Activated T-cell treated with anti-CD3 and anti-CD28 coated beads, Interleukin-2, amount 50 U/mL, for 4 hours (primary cell): Measurements from ENCODE around the gene ZG16B. TPM values are rescaled to one million over a fixed set of nuclear protein-coding genes. Genes with fewer than 3 reads are reported as not detected.

Experiments
- ATAC-seq, 2 donors: fragments of 200-7000 bp; cut with Tn5 transposase; one replicate each; pipeline ENCODE4 v1.10.0; 2021
- DNase-seq: peaks from one replicate; pipeline ENCODE4 v3.0.0-alpha.2; 2020
- H3K27me3 Mint-ChIP-seq: one replicate; pipeline ENCODE4 v1.8.0; 2021; ENCODE audit warnings: low read depth, mixed read lengths
- H3K36me3 Mint-ChIP-seq: one replicate; pipeline ENCODE4 v1.8.0; 2022; ENCODE audit warnings: mixed read lengths; ENCODE audit not compliant: insufficient read depth
- H3K4me1 Mint-ChIP-seq: one replicate; pipeline ENCODE4 v1.8.0; 2021; ENCODE audit warnings: low read depth, mixed read lengths
- H3K4me3 Mint-ChIP-seq: one replicate; pipeline ENCODE4 v1.8.0; 2021; ENCODE audit warnings: mild to moderate bottlenecking, moderate library complexity, mixed read lengths
- H3K9me3 Mint-ChIP-seq: one replicate; pipeline ENCODE4 v1.8.0; 2021; ENCODE audit warnings: mixed read lengths
- total RNA-seq, 3 donors: library from RNA; stranded (reverse); gene quantifications; one replicate each; pipeline ENCODE4 v1.2.1, GENCODE V29; 2021

Gene ZG16B
- total RNA-seq, 3 donors from 2014 or later: 0.33 TPM; not detected in 2

DNA sequence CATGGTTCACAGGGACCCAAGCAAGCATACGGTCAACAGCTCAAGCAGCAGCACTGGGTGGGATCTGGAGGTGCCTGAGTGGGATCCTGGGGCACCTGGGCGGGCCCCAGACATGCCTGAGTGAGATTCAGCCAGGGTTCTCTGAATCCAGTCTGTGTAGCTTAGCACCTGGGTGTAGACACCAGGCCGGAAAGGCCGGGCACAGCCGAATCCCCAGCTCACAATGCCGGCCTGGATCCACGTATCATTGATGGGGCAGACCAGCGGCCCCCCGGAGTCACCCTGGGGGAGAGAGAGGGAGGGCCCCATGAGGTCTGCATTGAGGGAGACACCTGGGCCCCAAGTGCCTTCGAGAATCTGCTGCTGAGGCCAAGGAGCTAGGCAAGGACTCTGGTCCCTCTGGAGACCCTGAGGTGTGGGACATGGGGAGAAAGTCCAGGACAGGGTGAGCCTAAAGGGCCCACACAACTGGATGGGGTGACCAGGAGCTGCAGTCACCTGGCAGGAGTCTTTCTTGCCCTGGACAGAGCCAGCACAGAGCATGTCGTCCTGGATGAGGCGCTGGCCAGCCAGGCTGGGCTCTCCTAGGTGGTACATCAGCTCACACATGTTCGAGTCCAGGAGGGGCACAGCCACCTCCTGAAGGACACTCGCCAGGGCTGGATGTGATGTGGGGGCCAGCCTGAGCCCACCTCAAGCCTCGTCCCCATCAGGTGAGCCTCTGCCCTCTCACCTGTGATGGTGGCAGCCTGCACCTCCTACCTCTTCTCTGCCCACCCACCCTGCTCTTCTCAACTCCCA, 9.7 kb downstream of the ZG16B start:
- ATAC-seq (no peak), DNase-seq (no peak)
- H3K36me3 Mint-ChIP-seq: no peaks in the 10 kb centered on the region
- no peaks in the 10 kb centered on the region for H3K9me3 Mint-ChIP-seq
- no peak overlapping the region for H3K4me3 Mint-ChIP-seq
- H3K27me3 Mint-ChIP-seq: peaks cover 4% of the 10 kb centered on the region
- peaks cover 40% of the 10 kb centered on the region for H3K4me1 Mint-ChIP-seq

DNA sequence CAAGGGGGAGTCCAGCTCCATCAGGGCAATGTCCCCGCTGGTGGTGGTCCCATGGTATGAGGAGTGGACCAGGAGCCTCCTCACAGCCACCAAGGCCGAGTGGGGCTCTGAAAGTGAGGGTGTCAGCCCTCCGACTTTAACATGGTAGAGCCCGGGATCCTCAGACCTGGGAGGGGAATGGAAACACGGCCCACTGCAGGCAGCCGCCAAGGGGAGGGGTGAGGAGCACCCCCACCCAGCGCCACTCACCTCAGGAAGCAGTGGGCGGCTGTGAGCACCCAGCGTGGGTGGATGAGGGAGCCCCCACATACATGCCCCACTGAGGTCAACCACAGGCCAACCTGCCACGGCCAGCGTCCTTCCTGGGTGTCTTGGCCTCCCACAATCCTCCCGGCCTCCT, 10.8 kb downstream of the ZG16B start:
- peaks cover 46% of the 10 kb centered on the region for H3K4me1 Mint-ChIP-seq
- DNase-seq (no peak), ATAC-seq (no peak)
- no peaks in the 10 kb centered on the region for H3K36me3 Mint-ChIP-seq
- H3K9me3 Mint-ChIP-seq: no peaks in the 10 kb centered on the region
- H3K4me3 Mint-ChIP-seq: no peak overlapping the region
- H3K27me3 Mint-ChIP-seq: peaks cover 4% of the 10 kb centered on the region

DNA sequence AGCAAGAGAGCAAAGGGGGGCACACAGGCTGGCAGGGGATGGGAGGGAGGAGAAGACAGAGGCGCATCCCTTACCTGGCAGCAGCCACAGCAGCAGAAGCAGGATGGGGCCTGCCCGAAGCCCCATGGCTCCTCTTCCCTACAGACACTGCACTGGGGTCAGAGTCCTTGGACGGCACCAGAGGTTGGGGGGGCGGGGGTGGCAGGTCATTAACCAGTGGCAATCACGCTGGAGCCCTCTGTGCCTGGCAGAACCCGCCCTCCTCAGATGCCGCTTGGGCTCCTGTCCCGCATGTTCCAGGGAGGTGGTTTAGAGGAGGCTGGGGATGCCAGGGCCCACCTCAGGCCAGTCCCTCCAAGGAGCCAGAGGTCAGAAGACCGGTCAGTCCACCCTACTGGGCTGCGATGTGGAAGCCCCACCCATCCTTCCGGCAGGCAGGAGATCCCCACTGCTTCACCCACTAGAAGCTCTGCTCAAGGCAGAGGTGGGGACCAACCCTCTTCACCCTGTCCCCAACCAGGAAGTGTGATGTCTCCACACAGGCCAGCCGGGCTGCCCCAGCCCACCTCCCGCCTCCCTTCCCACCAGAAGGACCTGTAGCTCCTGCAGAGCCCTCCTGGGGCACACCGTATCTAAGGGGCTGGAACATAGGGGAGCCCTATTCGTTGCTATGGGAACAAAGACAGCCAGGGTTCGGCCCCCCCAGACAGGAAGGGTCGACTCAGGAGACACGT, 11.7 kb downstream of the ZG16B start:
- Mint-ChIP-seq H3K4me3 (peak overlapping the region; percentile 62), H3K9me3 (no peaks in the 10 kb centered on the region), H3K36me3 (no peaks in the 10 kb centered on the region), H3K27me3 (peaks cover 3% of the 10 kb centered on the region), H3K4me1 (peaks cover 54% of the 10 kb centered on the region)
- ATAC-seq: no peak
- DNase-seq: no peak

DNA sequence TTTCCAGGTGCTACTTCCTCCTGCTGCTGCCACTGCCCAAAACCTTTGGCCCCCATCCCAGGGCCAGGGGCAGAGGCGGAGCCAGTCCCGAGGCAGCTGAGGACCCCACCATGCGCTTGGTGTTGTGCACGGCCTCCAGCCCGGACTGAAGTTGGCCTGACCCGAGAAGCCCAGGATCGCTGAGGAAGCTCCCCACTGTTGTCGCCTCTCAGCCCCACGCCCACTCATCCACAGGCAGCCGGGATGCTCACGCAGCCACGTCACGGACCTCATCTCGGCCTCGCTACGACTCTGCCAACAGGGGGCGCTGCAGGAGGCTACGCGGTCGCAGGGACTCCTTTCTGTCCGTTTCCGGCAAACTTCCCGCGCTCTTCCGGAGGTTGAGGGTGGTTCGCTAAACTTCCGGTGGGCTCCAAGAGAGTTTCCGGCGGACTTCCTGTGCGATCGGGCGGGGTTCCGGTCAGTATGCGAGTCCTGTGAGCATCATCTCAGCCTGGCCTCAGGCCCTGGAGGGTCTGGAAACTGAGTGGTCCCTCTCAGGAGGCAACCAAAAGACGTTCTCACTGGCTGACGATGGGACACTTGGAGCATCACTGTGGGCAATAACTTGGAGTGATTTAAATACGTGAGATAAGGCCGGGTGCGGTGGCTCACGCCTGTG, 12.4 kb downstream of the ZG16B start:
- peak overlapping the region; percentile 62 for H3K4me3 Mint-ChIP-seq

DNA sequence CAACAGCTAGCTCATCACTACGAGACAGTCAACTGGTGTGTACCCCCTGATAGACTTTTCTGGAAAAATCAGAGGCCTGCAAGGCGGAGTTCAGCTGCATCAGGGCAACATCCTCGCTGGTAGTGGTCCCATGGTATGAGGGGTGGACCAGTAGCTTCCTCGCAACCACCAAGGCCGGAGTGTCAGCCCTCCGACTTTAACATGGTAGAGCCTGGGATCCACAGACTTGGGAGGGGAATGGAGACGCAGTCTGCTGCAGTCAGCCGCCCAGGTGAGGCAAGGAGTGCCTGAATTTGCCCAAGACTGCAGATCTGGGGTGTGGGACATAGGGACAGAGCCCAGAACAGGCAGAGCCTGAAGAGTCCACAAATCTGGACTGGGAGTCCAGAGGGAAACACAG, 13.4 kb downstream of the ZG16B start:
- no peak overlapping the region for H3K4me3 Mint-ChIP-seq

More for the DNA sequence above, 12.4 kb downstream of the ZG16B start:
- peaks cover 59% of the 10 kb centered on the region for H3K4me1 Mint-ChIP-seq
- ATAC-seq: peak; percentile 60 to 69
- H3K27me3 Mint-ChIP-seq: peaks cover under 1% of the 10 kb centered on the region
- no peaks in the 10 kb centered on the region for H3K9me3 Mint-ChIP-seq
- no peaks in the 10 kb centered on the region for H3K36me3 Mint-ChIP-seq
- DNase-seq: peak; percentile 63

DNA sequence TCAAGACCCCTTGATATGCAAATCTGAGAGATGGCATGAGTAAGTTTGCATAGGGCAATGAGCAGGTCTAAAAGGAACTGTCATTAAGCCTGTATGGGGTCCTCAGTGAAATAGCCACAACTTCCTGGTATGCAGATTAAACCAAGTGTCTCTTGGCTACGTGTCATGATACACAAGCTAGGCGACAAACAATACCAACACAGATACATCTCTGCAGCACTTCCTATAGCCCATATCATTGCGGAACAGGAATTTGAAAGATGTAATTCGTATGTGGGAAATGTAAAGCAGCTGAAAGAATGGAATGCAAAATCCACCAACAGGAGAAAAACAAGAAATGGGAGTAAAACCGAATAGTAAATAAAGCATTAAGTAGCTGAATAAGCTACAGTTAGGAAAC, 15.0 kb downstream of the ZG16B start:
- Mint-ChIP-seq H3K9me3 (no peaks in the 10 kb centered on the region), H3K36me3 (no peaks in the 10 kb centered on the region), H3K4me1 (peaks cover 43% of the 10 kb centered on the region), H3K4me3 (no peak overlapping the region), H3K27me3 (peaks cover 7% of the 10 kb centered on the region)
- DNase-seq: no peak
- no peak for ATAC-seq

More for the DNA sequence above, 13.4 kb downstream of the ZG16B start:
- no peaks in the 10 kb centered on the region for H3K36me3 Mint-ChIP-seq
- DNase-seq: no peak
- no peak for ATAC-seq
- H3K27me3 Mint-ChIP-seq: no peaks in the 10 kb centered on the region
- peaks cover 56% of the 10 kb centered on the region for H3K4me1 Mint-ChIP-seq
- no peaks in the 10 kb centered on the region for H3K9me3 Mint-ChIP-seq

DNA sequence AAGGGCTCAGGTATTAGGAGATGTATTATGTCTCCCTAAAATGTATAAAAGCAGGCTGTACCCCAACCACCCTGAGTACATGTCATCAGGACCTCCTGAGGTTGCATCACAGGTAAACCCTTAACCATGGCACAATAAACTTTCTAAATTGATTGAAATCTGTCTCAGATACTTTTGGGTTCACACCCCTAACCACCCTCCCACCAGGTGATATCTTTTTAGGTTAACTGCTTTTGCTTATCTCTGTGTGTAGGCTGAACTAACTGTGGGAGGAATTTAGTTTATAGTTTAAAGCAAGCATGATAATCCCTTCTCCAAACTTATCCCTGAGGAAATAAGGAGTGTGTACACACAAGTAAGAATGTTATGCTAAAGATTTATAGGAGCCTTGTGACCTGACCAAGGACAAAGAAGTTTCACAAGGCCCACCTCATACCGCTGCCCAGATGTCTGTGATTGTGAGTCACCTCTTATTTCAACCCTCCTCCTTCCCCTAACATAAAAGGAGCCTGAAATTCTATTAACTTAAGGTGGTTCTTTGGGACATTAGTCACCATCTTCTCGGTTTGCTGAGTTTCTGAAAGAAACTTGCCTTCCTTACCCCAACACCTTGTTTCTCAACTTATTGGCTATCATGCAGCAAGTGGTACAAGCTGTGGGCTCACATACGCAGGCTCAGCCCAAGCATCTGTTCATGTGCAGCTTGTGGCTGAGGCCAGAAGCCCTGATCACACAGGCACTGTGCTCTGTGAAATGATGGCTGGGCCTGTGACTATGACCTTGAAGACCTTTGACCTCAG, 16.6 kb downstream of the ZG16B start:
- H3K27me3 Mint-ChIP-seq: peaks cover 7% of the 10 kb centered on the region
- no peak overlapping the region for H3K4me3 Mint-ChIP-seq
- no peaks in the 10 kb centered on the region for H3K9me3 Mint-ChIP-seq
- H3K36me3 Mint-ChIP-seq: no peaks in the 10 kb centered on the region
- peaks cover 35% of the 10 kb centered on the region for H3K4me1 Mint-ChIP-seq
- ATAC-seq (peak; percentile 70 to 81), DNase-seq (no peak)

DNA sequence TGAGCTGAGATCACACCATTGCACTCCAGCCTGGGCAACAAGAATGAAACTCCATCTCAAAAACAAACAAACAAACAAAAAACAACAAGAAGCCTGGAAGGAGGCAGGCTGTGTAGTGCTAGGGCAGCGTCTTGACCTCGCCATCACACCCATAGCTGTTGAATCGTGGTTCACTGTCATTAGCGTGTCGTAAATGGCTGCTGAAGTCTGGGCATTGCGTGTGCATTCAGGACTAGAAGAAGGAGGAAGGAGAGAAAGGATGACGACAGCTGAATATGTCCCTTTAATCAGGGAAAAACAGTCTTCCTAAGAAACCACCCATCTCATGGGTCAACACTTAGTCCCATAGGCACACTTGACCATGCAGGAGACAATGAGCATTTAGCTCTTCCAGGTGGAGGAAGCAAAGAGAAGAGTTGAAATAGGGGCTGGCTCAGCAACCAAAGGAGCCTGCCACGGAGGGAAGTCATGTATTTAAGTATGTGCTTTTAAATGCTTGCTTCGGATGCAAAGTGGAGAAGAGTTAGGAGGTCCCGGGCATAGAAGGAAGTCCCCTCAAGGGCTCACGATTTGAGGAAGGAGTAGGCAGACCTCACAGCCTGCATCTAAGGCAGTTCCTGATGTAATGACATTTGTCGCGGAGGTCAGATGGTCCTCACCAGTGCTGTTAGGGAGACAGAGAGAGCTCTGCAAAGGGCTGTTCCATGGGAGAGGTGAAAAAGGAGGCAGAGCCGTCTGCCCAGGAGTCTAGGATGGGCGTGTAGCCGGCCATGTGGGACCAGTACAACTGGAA, 19.0 kb downstream of the ZG16B start:
- no peaks in the 10 kb centered on the region for H3K36me3 Mint-ChIP-seq

DNA sequence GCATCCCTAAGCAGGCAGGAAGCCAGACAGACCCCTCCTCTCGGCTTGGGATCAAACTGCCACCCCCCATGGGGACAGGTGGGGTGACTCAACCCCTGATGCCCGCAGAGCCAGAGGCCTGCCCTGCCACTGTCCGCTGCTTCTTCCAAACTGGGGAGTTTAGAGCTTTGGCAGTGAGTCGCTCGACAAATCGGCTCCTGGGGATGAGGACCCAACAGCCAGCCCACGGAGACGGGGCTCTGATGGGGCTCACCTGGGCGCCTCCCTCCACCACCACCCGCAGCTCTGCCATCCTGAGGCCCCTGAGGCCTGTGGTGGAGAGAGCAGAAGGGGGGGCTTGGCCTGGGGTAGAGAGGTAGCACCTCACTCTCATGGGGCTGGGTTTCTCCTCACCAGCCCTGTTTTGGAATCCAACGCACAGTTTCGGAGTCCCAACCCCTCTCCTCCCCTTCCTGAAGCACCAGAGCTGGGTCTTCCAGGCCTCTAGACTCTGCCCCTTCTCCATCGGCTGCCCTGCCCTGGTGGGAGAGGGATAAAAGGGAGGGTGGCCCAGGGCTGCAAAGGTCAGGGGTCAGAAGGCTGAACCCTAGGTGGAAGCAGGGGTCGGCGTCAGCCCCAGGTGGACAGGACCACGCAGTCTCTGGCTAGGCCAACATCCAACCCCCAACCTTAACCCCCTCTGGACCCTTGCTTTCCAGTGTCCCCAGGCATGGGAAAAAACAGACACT, 22.1 kb downstream of the ZG16B start:
- Mint-ChIP-seq H3K4me1 (peaks cover 1% of the 10 kb centered on the region), H3K36me3 (no peaks in the 10 kb centered on the region), H3K9me3 (peaks cover 9% of the 10 kb centered on the region), H3K27me3 (peaks cover 7% of the 10 kb centered on the region), H3K4me3 (no peak overlapping the region)
- ATAC-seq (no peak), DNase-seq (no peak)

More for the DNA sequence above, 19.0 kb downstream of the ZG16B start:
- no peak for ATAC-seq
- no peak for DNase-seq
- Mint-ChIP-seq H3K9me3 (peaks cover 2% of the 10 kb centered on the region), H3K4me1 (peaks cover 20% of the 10 kb centered on the region), H3K27me3 (peaks cover 7% of the 10 kb centered on the region), H3K4me3 (no peak overlapping the region)

DNA sequence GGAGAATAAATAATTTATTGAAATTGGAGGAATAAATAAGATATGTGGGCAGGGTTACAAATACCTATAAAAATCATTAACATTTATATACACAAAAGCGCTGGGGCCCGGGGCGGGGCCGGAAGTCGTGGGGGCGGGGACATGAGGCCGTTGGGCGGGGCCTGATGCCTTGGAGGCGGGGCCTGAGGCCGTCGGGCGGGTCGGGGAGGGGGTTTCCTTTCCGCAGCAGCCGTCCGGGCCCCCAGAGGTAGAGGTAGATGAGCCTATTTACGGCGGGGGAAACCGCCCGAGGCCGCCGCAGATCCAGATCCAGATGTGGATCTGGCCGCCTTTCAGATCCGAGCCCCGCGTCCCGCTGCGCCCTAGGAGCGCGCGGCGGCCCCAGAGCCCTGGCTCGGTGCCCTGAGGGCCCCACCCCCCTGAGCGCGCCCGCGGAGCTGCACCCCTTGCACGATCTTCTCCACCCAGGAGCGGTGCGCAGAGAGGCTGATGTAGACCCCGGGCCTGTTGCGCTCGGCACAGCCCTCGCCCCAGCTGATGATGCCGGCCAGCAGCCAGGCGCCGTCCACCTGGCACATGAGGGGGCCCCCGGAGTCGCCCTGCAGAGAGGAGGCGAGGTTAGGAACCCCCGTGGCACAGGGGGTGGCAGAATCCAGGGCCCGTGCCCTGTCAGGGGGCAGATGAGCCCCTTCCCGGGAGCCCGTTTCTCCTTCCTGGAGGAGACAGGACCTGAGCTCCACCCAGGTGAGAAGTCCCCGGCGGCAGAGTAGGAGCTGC, 22.8 kb downstream of the ZG16B start:
- Mint-ChIP-seq H3K4me3 (no peak overlapping the region), H3K27me3 (peaks cover 10% of the 10 kb centered on the region), H3K4me1 (peaks cover 3% of the 10 kb centered on the region), H3K36me3 (no peaks in the 10 kb centered on the region), H3K9me3 (peaks cover 9% of the 10 kb centered on the region)
- DNase-seq (no peak), ATAC-seq (no peak)

DNA sequence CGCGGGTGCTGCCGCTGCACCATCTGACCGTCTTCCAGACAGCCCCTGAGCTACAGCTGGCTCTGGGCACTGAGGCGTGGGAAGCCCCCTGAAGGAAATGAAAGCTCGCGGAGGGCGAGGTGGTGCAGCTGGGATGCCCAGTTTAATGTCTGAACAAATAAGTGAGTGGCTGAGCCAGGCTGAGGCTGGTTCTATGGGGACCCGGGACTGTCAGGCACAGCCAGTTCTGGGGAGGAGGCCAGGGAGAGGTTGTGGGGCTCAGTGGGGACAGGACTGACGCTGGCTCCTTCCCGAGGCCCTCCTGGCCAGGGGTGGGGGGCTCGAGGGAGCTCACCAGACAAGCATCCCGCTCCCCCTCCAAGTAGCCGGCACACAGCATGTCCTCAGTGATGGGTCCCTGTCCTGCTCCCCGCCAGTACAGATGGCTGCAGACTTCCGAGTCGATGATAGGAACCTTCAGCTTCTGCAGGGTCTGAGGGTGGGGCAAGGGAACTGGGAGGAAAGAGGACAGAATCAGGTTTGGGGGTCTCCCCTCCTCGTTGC, 23.5 kb downstream of the ZG16B start:
- H3K4me1 Mint-ChIP-seq: peaks cover 7% of the 10 kb centered on the region
- ATAC-seq (no peak), DNase-seq (no peak)
- peaks cover 9% of the 10 kb centered on the region for H3K9me3 Mint-ChIP-seq
- no peaks in the 10 kb centered on the region for H3K36me3 Mint-ChIP-seq
- no peak overlapping the region for H3K4me3 Mint-ChIP-seq
- H3K27me3 Mint-ChIP-seq: peaks cover 10% of the 10 kb centered on the region

DNA sequence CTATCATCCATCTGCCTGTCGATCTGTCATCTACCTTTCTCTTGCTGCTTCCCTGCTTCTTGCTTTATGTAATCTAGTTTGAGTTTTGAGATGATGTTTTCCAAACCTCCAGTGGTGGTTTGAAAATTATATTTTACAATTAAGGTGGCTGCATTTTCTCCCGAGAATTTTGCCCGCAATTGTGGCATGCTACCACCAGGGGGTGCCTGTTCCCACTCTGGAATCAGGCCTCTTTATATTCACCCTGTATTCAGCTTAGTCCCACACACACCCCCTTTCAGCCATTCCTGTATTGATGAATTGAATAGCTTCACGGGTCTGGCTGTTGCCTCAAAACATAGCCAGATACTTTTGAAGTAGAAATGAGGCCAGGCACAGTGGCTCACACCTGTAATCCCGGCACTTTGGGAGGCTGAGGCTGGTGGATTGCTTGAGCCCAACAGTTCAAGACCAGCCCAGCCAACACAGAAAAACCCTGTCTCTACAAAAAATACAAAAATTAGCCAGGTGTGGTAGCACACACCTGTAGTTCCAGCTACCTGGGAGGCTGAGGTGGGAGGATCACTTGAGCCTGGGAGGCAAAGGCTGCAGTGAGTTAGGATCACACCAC, 24.7 kb downstream of the ZG16B start:
- no peak for DNase-seq
- Mint-ChIP-seq H3K36me3 (no peaks in the 10 kb centered on the region), H3K4me1 (peaks cover 7% of the 10 kb centered on the region), H3K4me3 (no peak overlapping the region), H3K9me3 (peaks cover 9% of the 10 kb centered on the region), H3K27me3 (peaks cover 3% of the 10 kb centered on the region)
- no peak for ATAC-seq
